Stimulated activated naive CD8-positive, alpha-beta T cell treated with anti-CD3 and anti-CD28 coated beads, Interleukin-15, Interleukin-2, amounts not matched to agents 100 U/mL and 50 U/mL, for 24 hours (primary cell): Measurements from ENCODE around the gene IFNLR1.

Source experiments
- ATAC-seq: fragments of 150-1000 bp; cut with Tn5 transposase; one replicate; pipeline ENCODE4 v1.10.0; 2021
- DNase-seq: peaks from one replicate; pipeline ENCODE4 v3.0.0; 2021

Gene IFNLR1

GRCh38 chr1:24205345-24206082 lies 18.4 kb upstream of the IFNLR1 start:
- ATAC-seq (no peak), DNase-seq (no peak)

GRCh38 chr1:24204116-24204515 lies 17.0 kb upstream of the IFNLR1 start:
- no peak for DNase-seq
- ATAC-seq = no peak

- DNase-seq (no peak), ATAC-seq (no peak)
Measured at GRCh38 chr1:24203404-24203803, 16.3 kb upstream of the IFNLR1 start.

- no peak for ATAC-seq
- no peak for DNase-seq
Measured at GRCh38 chr1:24202987-24203386, 15.9 kb upstream of the IFNLR1 start.

- no peak for DNase-seq
- ATAC-seq = no peak
Measured at GRCh38 chr1:24202556-24202955, 15.5 kb upstream of the IFNLR1 start.

GRCh38 chr1:24201941-24202440 lies 14.9 kb upstream of the IFNLR1 start:
- ATAC-seq (peak; percentile 21), DNase-seq (peak; percentile 71)

GRCh38 chr1:24199291-24199900 lies 12.3 kb upstream of the IFNLR1 start:
- DNase-seq = peak; percentile 79

GRCh38 chr1:24198766-24199165 lies 11.7 kb upstream of the IFNLR1 start:
- ATAC-seq = no peak
- DNase-seq = no peak

More at GRCh38 chr1:24199291-24199900, 12.3 kb upstream of the IFNLR1 start:
- ATAC-seq = peak; percentile 69

- ATAC-seq (no peak), DNase-seq (no peak)
Measured at GRCh38 chr1:24195874-24196273, 8.8 kb upstream of the IFNLR1 start.

GRCh38 chr1:24195136-24195535 lies 8.0 kb upstream of the IFNLR1 start:
- no peak for DNase-seq

GRCh38 chr1:24193046-24193445 lies 6.0 kb upstream of the IFNLR1 start:
- no peak for ATAC-seq

More at GRCh38 chr1:24195136-24195535, 8.0 kb upstream of the IFNLR1 start:
- no peak for ATAC-seq

GRCh38 chr1:24191860-24192259 lies 4.8 kb upstream of the IFNLR1 start:
- DNase-seq = peak; percentile 39
- ATAC-seq = peak; percentile 83

More at GRCh38 chr1:24193046-24193445, 6.0 kb upstream of the IFNLR1 start:
- no peak for DNase-seq

GRCh38 chr1:24190983-24191461 lies 3.9 kb upstream of the IFNLR1 start:
- ATAC-seq = no peak
- DNase-seq = no peak

- DNase-seq (peak; percentile 48), ATAC-seq (no peak)
Measured at GRCh38 chr1:24189528-24189927, 2.4 kb upstream of the IFNLR1 start.

- no peak for DNase-seq
- no peak for ATAC-seq
Measured at GRCh38 chr1:24186711-24186992, 437 bp downstream of the IFNLR1 start.

GRCh38 chr1:24186031-24186710 lies 918 bp downstream of the IFNLR1 start:
- DNase-seq (no peak), ATAC-seq (no peak)

- ATAC-seq = no peak
- no peak for DNase-seq
Measured at GRCh38 chr1:24185076-24185475, 2.0 kb downstream of the IFNLR1 start.

GRCh38 chr1:24182061-24182460 lies 5.0 kb downstream of the IFNLR1 start:
- no peak for DNase-seq
- no peak for ATAC-seq

- ATAC-seq (no peak), DNase-seq (no peak)
Measured at GRCh38 chr1:24181619-24182018, 5.5 kb downstream of the IFNLR1 start.

GRCh38 chr1:24180676-24181075 lies 6.4 kb downstream of the IFNLR1 start:
- no peak for ATAC-seq
- no peak for DNase-seq

- no peak for ATAC-seq
- no peak for DNase-seq
Measured at GRCh38 chr1:24179251-24179840, 7.7 kb downstream of the IFNLR1 start.

GRCh38 chr1:24178407-24178806 lies 8.7 kb downstream of the IFNLR1 start:
- no peak for ATAC-seq
- DNase-seq = no peak

GRCh38 chr1:24177161-24177560 lies 9.9 kb downstream of the IFNLR1 start:
- ATAC-seq (no peak), DNase-seq (no peak)
